Measurements from ENCODE around the gene MAP7.

MAP7 gene

DNA sequence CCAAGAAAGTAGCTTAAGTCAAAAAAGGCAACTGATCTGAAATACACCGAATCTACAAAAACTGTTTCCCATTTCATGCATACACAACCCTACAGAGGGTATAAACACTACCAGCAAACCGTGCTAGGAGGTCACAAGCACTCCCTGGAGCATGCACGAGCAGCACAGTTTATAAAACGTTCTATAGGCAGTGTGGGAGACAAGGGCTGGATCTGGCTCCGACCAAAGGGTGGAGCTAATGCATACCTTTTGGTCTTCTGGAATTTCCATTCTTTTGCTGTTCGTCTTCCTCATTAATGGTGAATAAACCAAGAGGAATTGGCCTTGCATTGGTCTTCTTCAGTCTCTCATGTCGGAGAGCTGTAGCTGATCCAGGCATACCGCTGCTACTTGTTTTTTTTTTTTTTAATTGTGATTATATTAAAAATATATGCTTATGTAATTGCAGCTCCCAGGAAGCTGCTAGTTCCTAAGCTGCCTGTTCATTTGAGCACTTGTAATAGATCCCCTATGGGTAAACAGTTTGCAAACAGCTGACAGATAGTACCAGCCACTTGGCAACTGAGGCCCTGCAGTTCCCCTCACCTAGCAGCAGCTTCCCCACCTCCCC, 24.5 kb downstream of the MAP7 start:
- Histone ChIP-seq H3K27me3 (ENCODE audit: control insufficient read depth, low read length) (peaks cover 9% of the 10 kb centered on the region), H3K27ac (ENCODE audit: low read depth, low read length) (no peak overlapping the region), H3K79me2 (ENCODE audit: control insufficient read depth, low read length) (no peaks in the 10 kb centered on the region), H3K4me3 (ENCODE audit: low read length) (no peak overlapping the region), H3K4me1 (ENCODE audit: control insufficient read depth, low read length) (no peaks in the 10 kb centered on the region), H3F3A (ENCODE audit: control insufficient read depth, insufficient read depth) (no peaks in the 10 kb centered on the region), H3K36me3 (ENCODE audit: control insufficient read depth, low read length) (no peaks in the 10 kb centered on the region), H3K4me2 (ENCODE audit: low read length) (no peak overlapping the region), H4K20me1 (ENCODE audit: control insufficient read depth, insufficient read depth, low read depth, low read length) (no peaks in the 10 kb centered on the region), H3K9me2 (replicated peaks; ENCODE audit: control insufficient read depth, low read length) (no peaks in the 10 kb centered on the region), H3K9me3 (ENCODE audit: control insufficient read depth, insufficient read depth, low read length) (no peaks in the 10 kb centered on the region)
- TF ChIP-seq, protein P1, sequence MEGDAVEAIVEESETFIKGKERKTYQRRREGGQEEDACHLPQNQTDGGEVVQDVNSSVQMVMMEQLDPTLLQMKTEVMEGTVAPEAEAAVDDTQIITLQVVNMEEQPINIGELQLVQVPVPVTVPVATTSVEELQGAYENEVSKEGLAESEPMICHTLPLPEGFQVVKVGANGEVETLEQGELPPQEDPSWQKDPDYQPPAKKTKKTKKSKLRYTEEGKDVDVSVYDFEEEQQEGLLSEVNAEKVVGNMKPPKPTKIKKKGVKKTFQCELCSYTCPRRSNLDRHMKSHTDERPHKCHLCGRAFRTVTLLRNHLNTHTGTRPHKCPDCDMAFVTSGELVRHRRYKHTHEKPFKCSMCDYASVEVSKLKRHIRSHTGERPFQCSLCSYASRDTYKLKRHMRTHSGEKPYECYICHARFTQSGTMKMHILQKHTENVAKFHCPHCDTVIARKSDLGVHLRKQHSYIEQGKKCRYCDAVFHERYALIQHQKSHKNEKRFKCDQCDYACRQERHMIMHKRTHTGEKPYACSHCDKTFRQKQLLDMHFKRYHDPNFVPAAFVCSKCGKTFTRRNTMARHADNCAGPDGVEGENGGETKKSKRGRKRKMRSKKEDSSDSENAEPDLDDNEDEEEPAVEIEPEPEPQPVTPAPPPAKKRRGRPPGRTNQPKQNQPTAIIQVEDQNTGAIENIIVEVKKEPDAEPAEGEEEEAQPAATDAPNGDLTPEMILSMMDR (IDR thresholded peaks at IDR 0.05; ENCODE audit: low read depth, low read length, poor library complexity, severe bottlenecking): no peak
- TF ChIP-seq EZH2phosphoT487 (IDR thresholded peaks at IDR 0.05; ENCODE audit: borderline replicate concordance, low read length): no peak

DNA sequence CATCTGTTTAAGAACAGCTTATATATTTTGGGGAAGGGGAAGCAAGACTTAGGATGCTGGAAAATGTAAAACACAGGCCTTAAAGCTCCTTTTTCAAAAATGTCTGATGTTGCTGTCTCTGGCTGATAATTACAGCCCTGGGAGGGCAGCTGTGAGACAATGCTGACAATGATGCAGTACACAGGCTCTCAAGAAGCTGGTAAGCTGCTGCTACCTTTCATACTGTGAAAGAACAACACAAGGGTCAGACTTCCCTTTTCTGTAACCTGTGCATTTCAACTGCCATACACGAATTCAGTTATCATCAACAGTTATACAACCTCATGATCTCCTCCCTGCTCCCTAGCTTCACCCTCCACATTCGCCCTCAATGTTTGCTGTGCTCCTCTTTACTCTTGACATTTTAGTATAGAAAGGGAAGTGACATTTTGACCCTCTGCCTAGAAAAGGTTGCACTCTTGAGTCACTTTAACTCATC, 25.2 kb downstream of the MAP7 start:
- H3F3A ChIP-seq (ENCODE audit: control insufficient read depth, insufficient read depth): no peaks in the 10 kb centered on the region

DNA sequence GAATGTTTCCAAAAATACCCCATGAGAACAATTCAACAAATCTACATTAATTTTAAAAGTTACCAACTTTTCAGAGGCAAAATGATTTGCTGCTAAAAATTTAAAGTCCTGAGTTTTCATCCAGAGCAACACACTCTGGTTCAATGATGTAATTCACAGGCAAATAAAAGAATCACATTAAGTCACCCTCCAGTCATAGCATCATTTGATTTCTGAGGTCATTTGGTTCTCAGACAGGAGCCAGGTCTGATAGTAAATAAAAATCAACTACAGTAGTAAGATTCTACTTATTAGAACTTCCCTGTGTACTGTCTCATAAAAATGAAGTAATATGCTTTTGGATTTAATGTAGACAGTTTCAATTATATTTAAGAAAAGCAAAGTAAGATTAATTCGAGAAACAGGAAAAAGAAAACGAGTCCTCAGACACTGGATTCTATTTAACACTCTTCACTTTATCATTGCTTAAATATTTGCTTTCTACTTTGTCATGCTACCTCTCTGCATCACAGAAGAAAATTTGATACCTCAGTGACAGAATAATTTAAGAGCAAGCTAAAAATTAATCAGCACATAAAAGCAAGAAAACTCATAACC, 25.8 kb downstream of the MAP7 start:
- H3K9me2 ChIP-seq (replicated peaks; ENCODE audit: control insufficient read depth, low read length): no peaks in the 10 kb centered on the region
- TF ChIP-seq, protein P1 (IDR thresholded peaks at IDR 0.05; ENCODE audit: low read depth, low read length, poor library complexity, severe bottlenecking): no peak
- TF ChIP-seq EZH2phosphoT487 (IDR thresholded peaks at IDR 0.05; ENCODE audit: borderline replicate concordance, low read length): no peak
- no peak overlapping the region for H3K27ac ChIP-seq (ENCODE audit: low read depth, low read length)
- H3K4me1 ChIP-seq (ENCODE audit: control insufficient read depth, low read length): no peaks in the 10 kb centered on the region
- no peaks in the 10 kb centered on the region for H3F3A ChIP-seq (ENCODE audit: control insufficient read depth, insufficient read depth)
- H3K79me2 ChIP-seq (ENCODE audit: control insufficient read depth, low read length): no peaks in the 10 kb centered on the region
- H3K4me2 ChIP-seq (ENCODE audit: low read length): no peak overlapping the region
- peaks cover 12% of the 10 kb centered on the region for H3K27me3 ChIP-seq (ENCODE audit: control insufficient read depth, low read length)
- H3K4me3 ChIP-seq (ENCODE audit: low read length): no peak overlapping the region
- no peaks in the 10 kb centered on the region for H3K9me3 ChIP-seq (ENCODE audit: control insufficient read depth, insufficient read depth, low read length)
- no peaks in the 10 kb centered on the region for H3K36me3 ChIP-seq (ENCODE audit: control insufficient read depth, low read length)
- no peaks in the 10 kb centered on the region for H4K20me1 ChIP-seq (ENCODE audit: control insufficient read depth, insufficient read depth, low read depth, low read length)

More for the DNA sequence above, 25.2 kb downstream of the MAP7 start:
- Histone ChIP-seq H3K9me3 (ENCODE audit: control insufficient read depth, insufficient read depth, low read length) (no peaks in the 10 kb centered on the region), H3K9me2 (replicated peaks; ENCODE audit: control insufficient read depth, low read length) (no peaks in the 10 kb centered on the region), H4K20me1 (ENCODE audit: control insufficient read depth, insufficient read depth, low read depth, low read length) (no peaks in the 10 kb centered on the region), H3K4me2 (ENCODE audit: low read length) (no peak overlapping the region), H3K79me2 (ENCODE audit: control insufficient read depth, low read length) (no peaks in the 10 kb centered on the region), H3K36me3 (ENCODE audit: control insufficient read depth, low read length) (no peaks in the 10 kb centered on the region), H3K27me3 (ENCODE audit: control insufficient read depth, low read length) (peaks cover 9% of the 10 kb centered on the region), H3K4me3 (ENCODE audit: low read length) (no peak overlapping the region), H3K27ac (ENCODE audit: low read depth, low read length) (no peak overlapping the region), H3K4me1 (ENCODE audit: control insufficient read depth, low read length) (no peaks in the 10 kb centered on the region)
- TF ChIP-seq, protein P1 (IDR thresholded peaks at IDR 0.05; ENCODE audit: low read depth, low read length, poor library complexity, severe bottlenecking): no peak
- TF ChIP-seq EZH2phosphoT487 (IDR thresholded peaks at IDR 0.05; ENCODE audit: borderline replicate concordance, low read length): no peak

Measured in DOHH2 (cell line).